ENCODE measurements around the gene CNKSR3.
A peak's percentile ranks its signal among the peaks of the same experiment; 100 is the strongest.

CNKSR3 gene

GRCh38 chr6:154501578-154501868 is 9.0 kb downstream of the CNKSR3 start:
- no peak for TF ChIP-seq YY1 (IDR thresholded peaks at IDR 0.05; ENCODE audit: low read depth)
- no peak for TF ChIP-seq REST (IDR thresholded peaks at IDR 0.05; ENCODE audit: low read depth)
- no peak for TF ChIP-seq FOXM1 (IDR thresholded peaks at IDR 0.05; ENCODE audit: borderline replicate concordance, low read depth)
- no peak for TF ChIP-seq TAF1 (IDR thresholded peaks at IDR 0.05; ENCODE audit: low read depth)
- no peak for TF ChIP-seq EGR1 (IDR thresholded peaks at IDR 0.05)
- TF ChIP-seq ZBTB7A (IDR thresholded peaks at IDR 0.05; ENCODE audit: low read depth), result no peak
- no peak for TF ChIP-seq EP300 (IDR thresholded peaks at IDR 0.05; ENCODE audit: borderline replicate concordance)
- TF ChIP-seq TCF12 (IDR thresholded peaks at IDR 0.05; ENCODE audit: low read depth), result no peak
- TF ChIP-seq MAX (IDR thresholded peaks at IDR 0.05), result no peak
- TF ChIP-seq USF1 (IDR thresholded peaks at IDR 0.05), result no peak
- no peak for TF ChIP-seq TEAD4 (IDR thresholded peaks at IDR 0.05)
- TF ChIP-seq CEBPB (IDR thresholded peaks at IDR 0.05), result no peak
- TF ChIP-seq RAD21 (IDR thresholded peaks at IDR 0.05; ENCODE audit: low read depth), result no peak
- TF ChIP-seq NFIC (IDR thresholded peaks at IDR 0.05), result no peak
- TF ChIP-seq CREB1 (IDR thresholded peaks at IDR 0.05; ENCODE audit: low read depth), result no peak

DNA sequence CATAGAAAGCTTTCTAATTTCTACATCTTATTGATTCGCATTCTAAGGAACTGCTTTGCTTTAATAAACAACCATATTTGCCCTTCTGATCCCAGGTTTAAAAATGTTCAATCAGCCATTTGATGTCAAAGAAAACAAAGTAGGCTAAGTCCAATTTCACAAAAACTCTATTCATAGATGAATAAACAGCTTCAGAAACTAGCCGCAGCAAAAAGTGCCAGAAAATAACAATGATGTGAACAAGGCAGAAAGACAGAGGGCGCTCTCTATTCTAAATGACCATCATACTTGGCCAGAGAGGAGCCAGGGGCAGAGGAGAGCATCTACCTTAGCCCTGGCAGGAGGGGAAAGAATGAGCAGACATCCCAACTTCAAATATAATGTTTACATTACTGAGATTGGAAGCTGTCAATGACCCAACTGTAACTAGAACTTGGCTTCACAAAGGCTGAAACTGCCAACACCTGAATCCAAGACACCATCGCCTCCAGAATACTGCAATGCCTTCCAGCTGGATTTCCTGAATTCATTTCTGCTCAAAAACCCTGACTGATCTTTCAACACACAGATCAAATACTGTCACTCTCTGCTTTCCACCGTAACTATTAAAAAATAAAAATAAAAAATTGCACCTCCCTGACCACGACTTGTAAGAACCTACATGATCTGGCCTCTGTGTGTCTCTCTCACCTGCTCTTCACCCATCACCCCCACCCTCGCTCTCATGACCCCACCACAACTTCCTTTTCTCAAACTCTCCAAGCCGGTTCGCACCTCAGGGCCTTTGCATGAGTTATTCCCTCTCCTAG is 9.5 kb downstream of the CNKSR3 start:
- TF ChIP-seq RAD21 (IDR thresholded peaks at IDR 0.05; ENCODE audit: low read depth), result peak; percentile 55
- TF ChIP-seq MAX (IDR thresholded peaks at IDR 0.05), result no peak

GRCh38 chr6:154499855-154500589 is 10.5 kb downstream of the CNKSR3 start:
- TF ChIP-seq CEBPB (IDR thresholded peaks at IDR 0.05) (no peak), RAD21 (IDR thresholded peaks at IDR 0.05; ENCODE audit: low read depth) (no peak), TCF12 (IDR thresholded peaks at IDR 0.05; ENCODE audit: low read depth) (no peak), MAX (IDR thresholded peaks at IDR 0.05) (no peak), USF1 (IDR thresholded peaks at IDR 0.05) (no peak), FOXM1 (IDR thresholded peaks at IDR 0.05; ENCODE audit: borderline replicate concordance, low read depth) (no peak), TEAD4 (IDR thresholded peaks at IDR 0.05) (no peak), NFIC (IDR thresholded peaks at IDR 0.05) (no peak), EGR1 (IDR thresholded peaks at IDR 0.05) (no peak), REST (IDR thresholded peaks at IDR 0.05; ENCODE audit: low read depth) (no peak), EP300 (IDR thresholded peaks at IDR 0.05; ENCODE audit: borderline replicate concordance) (no peak), ZBTB7A (IDR thresholded peaks at IDR 0.05; ENCODE audit: low read depth) (no peak), YY1 (IDR thresholded peaks at IDR 0.05; ENCODE audit: low read depth) (no peak), TAF1 (IDR thresholded peaks at IDR 0.05; ENCODE audit: low read depth) (no peak), CREB1 (IDR thresholded peaks at IDR 0.05; ENCODE audit: low read depth) (no peak)

DNA sequence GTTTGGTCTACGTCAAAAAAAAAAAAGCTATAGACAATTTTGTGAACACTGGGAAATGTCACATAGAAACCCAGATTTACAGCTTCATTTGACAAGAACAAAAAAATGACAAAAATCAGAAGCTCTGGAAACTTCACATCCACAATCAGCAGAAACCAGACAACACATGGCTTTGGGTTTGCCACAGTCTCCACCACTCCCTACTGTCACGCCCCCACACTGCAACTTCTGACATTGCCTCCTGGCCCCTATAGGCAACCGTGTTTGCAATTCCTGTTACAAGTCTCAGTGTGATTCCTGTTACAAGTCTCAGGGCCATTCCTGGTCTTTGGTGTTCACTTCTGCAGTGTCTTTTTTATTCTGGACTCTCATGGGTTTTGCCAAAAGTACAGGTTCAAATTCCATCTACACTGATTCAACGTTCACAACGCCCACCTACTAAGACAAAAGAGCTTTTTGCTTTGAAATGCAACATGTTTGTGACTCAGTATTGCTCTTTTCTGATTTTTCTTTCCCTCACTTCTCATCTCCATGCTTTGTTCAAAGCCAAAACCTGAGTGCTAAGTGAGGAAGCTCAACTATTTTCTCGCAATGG is 12.0 kb downstream of the CNKSR3 start:
- TF ChIP-seq TAF1 (IDR thresholded peaks at IDR 0.05; ENCODE audit: low read depth) (no peak), USF1 (IDR thresholded peaks at IDR 0.05) (no peak), ZBTB7A (IDR thresholded peaks at IDR 0.05; ENCODE audit: low read depth) (no peak)
